PFSK-1 (cell line): ENCODE measurements around the gene CEP112.

Experiments
- FOXP2 ChIP-seq: optimal IDR thresholded peaks from 2 replicates; pipeline ENCODE3; 2011; ENCODE audit warnings: borderline replicate concordance, control low read depth, inconsistent platforms; ENCODE audit not compliant: insufficient read depth; ENCODE audit errors: extremely low read length, extremely low read depth
- POLR2AphosphoS5 ChIP-seq: IDR thresholded peaks from 2 replicates; pipeline ENCODE4 v1.6.1; 2012; ENCODE audit warnings: low read depth, mild to moderate bottlenecking, control low read depth, low read length, moderate library complexity
- REST ChIP-seq, 2 experiments: IDR thresholded peaks; 2 replicates each; pipeline versions ENCODE4 v1.6.1 to v1.8.0; 2011 to 2012; ENCODE audit warnings: low read depth in 2 of 2, low read length in 2 of 2, control low read depth in 1 of 2, inconsistent platforms in 1 of 2, mild to moderate bottlenecking in 1 of 2, moderate library complexity in 1 of 2; ENCODE audit not compliant: insufficient read depth in 1 of 2
- SIN3A ChIP-seq: IDR thresholded peaks from 2 replicates; pipeline ENCODE4 v1.6.1; 2012; ENCODE audit warnings: mild to moderate bottlenecking, low read length, moderate library complexity, borderline replicate concordance; ENCODE audit not compliant: insufficient read depth
- TAF1 ChIP-seq: IDR thresholded peaks from 2 replicates; pipeline ENCODE4 v1.6.1; 2012; ENCODE audit warnings: low read length, control low read depth, borderline replicate concordance; ENCODE audit not compliant: insufficient read depth

Gene CEP112

GRCh38 chr17:65753348-65753747 lies 438.6 kb downstream of the CEP112 start:
- no peak for TF ChIP-seq FOXP2
- no peak for TF ChIP-seq REST (IDR thresholded peaks at IDR 0.05; ENCODE audit: insufficient read depth in 1 of 2, low read depth in 2 of 2, low read length in 2 of 2)
- TF ChIP-seq TAF1: no peak
- no peak for TF ChIP-seq POLR2AphosphoS5
- TF ChIP-seq SIN3A: no peak

- TF ChIP-seq REST (IDR thresholded peaks at IDR 0.05; ENCODE audit: insufficient read depth in 1 of 2, low read depth in 2 of 2, low read length in 2 of 2) (no peak), SIN3A (no peak), POLR2AphosphoS5 (no peak), TAF1 (no peak), FOXP2 (no peak)
These were observed 440.7 kb downstream of the CEP112 start for GRCh38 chr17:65751263-65751662.

- no peak for TF ChIP-seq SIN3A
- no peak for TF ChIP-seq POLR2AphosphoS5
These were observed 441.3 kb downstream of the CEP112 start for GRCh38 chr17:65750631-65751115.

DNA sequence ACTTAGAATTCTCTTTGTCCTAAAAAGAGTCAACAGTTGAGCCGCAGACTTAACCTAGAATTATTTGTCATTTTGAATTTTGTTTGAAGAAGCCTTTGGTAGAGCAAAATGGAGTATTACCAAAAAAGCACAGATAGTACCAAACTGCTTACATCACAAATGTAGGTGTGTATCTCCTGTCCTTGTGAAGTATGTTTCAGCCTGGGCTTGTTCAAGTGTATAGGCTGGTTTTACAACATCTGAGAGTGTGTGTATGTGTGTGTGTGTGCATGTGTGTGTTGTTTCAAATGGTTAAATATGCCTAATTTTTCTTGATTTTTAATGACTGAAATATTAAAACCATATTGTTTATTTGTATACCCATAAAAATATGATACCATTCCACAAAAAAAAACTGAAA lies 441.8 kb downstream of the CEP112 start:
- TF ChIP-seq TAF1: no peak
- TF ChIP-seq SIN3A: no peak
- no peak for TF ChIP-seq POLR2AphosphoS5
- no peak for TF ChIP-seq FOXP2

DNA sequence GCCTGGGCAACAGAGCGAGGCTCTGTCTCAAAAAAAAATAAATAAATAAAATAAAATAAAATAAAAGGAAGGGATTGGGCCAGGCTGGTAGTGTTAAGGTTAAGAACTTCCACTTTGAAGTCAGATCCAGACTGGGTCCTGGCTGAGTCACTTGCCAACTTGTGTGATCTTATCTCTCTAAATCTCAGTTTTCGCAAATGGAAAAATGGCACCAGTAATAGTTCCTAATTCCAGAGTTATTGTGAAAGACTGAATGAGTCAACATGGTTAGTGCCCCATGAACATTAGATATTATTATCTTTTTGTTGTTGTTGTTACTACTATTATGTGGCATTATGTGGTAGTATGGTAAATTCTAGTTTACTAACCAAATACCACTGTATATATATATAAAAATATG lies 442.5 kb downstream of the CEP112 start:
- TF ChIP-seq REST (IDR thresholded peaks at IDR 0.05; ENCODE audit: insufficient read depth in 1 of 2, low read depth in 2 of 2, low read length in 2 of 2) (no peak), FOXP2 (no peak), TAF1 (no peak)

GRCh38 chr17:65745241-65745640 lies 446.7 kb downstream of the CEP112 start:
- TF ChIP-seq TAF1 (no peak), FOXP2 (no peak), POLR2AphosphoS5 (no peak)

DNA sequence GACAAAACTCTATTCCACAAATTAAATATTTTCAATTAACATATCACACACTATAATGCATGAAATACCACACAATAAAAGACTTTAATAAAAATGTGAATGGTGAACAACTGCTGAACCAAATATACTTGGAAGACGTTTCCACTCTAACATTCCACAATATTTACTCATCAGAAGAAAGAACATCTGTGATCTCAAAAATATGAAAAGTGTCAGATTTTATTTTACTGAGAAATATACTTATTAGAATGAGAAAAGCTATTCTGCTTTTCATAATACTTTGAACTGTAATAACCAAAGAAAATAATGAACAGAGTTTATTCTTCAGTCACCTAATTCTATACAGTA lies 448.7 kb downstream of the CEP112 start:
- TF ChIP-seq FOXP2 (no peak), SIN3A (no peak), POLR2AphosphoS5 (no peak), REST (IDR thresholded peaks at IDR 0.05; ENCODE audit: insufficient read depth in 1 of 2, low read depth in 2 of 2, low read length in 2 of 2) (no peak), TAF1 (no peak)
